ENCODE results near the gene PCBP3. TPM values are rescaled to one million over a fixed set of nuclear protein-coding genes. Genes with fewer than 3 reads are reported as not detected.
A peak's percentile ranks its signal among the peaks of the same experiment; 100 is the strongest.

PCBP3 gene
- total and polyA plus RNA-seq, 5 experiments from 2014 or later: 0.47 to 2.3 (median 0.95) TPM; not detected in 1

DNA sequence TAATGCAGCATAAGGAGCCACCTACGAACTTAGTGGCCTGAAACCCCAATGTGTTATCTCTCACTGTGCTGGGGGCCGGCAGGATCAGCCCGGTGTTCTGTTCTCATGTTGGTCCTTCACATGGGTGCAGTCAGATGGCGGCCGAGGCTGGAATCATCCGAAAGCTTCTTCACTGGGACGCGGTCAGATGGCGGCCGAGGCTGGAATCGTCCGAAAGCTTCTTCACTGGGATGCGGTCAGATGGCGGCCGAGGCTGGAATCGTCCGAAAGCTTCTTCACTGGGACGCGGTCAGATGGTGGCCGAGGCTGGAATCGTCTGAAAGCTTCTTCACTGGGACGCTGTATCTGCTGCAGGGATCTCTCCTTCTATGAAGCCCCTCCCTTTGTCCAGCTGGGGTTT, 12.6 kb upstream of the PCBP3 start:
- POLR2A ChIA-PET: no interaction called here
- Mint-ChIP-seq H3K9me3 (no peaks in the 10 kb centered on the region), H3K4me3 (no peak overlapping the region), H3K4me1 (peaks cover 4 to 23% (median 9%) of the 10 kb centered on the region in 4 donors), H3K36me3 (no peaks in the 10 kb centered on the region), H3K27me3 (peaks cover 0 to 4% (median 2%) of the 10 kb centered on the region in 5 donors), H3K27ac (no peak overlapping the region)
- DNase-seq: no peak
- no peak for ATAC-seq

DNA sequence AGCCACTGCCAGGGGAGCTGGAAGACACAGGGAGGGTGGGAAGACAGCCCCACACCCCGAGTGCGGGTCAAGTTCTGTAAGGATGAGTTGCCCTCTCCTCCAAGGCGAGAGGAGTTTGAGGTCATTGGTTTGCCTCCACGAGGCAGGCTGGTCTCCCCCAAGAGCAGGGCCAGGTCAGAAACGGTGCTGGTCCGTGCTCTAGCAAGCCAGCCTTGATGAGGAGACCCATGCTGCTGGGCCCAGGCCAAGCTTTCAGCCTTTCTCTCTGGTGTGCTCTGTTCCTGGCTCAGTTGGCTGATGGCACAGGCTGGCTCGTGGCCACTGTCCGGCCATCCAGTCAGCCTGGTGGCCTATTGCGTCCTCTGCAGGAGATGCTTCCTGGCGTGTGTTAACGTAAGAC, 12.0 kb upstream of the PCBP3 start:
- Mint-ChIP-seq H3K4me1 (peaks cover 4 to 23% (median 9%) of the 10 kb centered on the region in 4 donors), H3K27me3 (peaks cover 0 to 4% (median 2%) of the 10 kb centered on the region in 5 donors), H3K27ac (no peak overlapping the region), H3K36me3 (no peaks in the 10 kb centered on the region), H3K9me3 (no peaks in the 10 kb centered on the region), H3K4me3 (no peak overlapping the region)
- no peak for DNase-seq
- POLR2A ChIA-PET: no interaction called here
- ATAC-seq: no peak

DNA sequence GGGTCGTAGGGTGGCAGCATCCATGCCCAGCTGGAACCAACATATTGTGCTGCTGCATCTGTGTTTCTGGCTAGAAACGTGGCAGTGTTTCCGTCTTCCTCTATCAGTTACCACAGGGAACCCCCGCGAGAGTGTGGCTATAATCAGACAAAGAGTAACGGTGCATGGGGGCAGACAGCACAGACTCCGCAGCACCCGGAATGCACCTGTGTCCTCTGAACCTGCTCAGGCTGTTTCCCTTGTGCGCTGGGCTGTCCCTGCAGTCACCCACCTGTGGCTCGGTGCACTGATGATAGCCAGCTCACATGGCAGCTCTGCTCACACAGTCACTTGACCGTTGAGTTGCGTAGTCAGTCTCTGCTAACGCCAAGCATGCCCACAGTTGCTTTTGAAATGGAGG, 11.4 kb upstream of the PCBP3 start:
- Mint-ChIP-seq H3K36me3 (no peaks in the 10 kb centered on the region), H3K4me1 (peaks cover 4 to 23% (median 9%) of the 10 kb centered on the region in 4 donors), H3K9me3 (no peaks in the 10 kb centered on the region), H3K27me3 (peaks cover 0 to 4% (median 2%) of the 10 kb centered on the region in 5 donors), H3K4me3 (peak overlapping the region in 4 of 10 donors; percentile 4 to 46 (median 26)), H3K27ac (peak overlapping the region in 4 of 10 donors; percentile 0 to 73 (median 62))
- POLR2A ChIA-PET: no interaction called here
- ATAC-seq (peak; percentile 46 to 81), DNase-seq (no peak)

DNA sequence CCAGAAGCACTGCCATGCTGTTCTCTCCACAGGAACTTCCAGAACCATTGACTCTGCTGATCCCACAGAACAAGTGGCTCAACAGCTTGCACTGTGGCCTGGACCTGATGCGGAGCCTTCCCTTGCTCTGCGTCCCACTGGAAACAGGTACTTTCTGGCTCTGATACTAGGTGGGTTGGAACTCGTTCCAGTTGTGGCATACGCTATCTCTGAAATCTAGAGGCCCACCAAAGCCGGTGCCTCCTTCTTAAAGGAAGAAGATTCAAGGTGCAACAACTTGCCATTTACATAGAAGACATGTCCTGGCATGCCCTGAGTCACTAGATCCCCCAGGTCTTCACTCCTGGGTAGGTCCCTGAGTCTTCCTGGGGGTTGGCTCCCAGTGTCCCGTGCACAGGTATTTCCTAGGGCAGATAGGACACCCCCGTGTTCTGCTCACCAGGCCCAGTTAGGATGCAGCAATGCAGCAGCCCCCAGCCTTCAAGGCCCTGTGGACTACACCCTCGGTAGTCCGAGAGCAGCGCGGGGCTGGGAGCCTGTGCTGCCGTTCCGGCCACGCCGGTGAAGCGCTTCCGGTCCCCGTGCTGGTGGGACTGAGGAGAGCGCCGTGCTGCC, 10.8 kb upstream of the PCBP3 start:
- DNase-seq (no peak), ATAC-seq (no peak)
- H3K36me3 Mint-ChIP-seq: no peaks in the 10 kb centered on the region
- no peak overlapping the region for H3K4me3 Mint-ChIP-seq
- H3K9me3 Mint-ChIP-seq: no peaks in the 10 kb centered on the region
- POLR2A ChIA-PET: no interaction called here
- peaks cover 4 to 23% (median 9%) of the 10 kb centered on the region in 4 donors for H3K4me1 Mint-ChIP-seq
- H3K27ac Mint-ChIP-seq: peak overlapping the region in 2 of 10 donors; percentile 71 to 73
- peaks cover 0 to 4% (median 2%) of the 10 kb centered on the region in 5 donors for H3K27me3 Mint-ChIP-seq

DNA sequence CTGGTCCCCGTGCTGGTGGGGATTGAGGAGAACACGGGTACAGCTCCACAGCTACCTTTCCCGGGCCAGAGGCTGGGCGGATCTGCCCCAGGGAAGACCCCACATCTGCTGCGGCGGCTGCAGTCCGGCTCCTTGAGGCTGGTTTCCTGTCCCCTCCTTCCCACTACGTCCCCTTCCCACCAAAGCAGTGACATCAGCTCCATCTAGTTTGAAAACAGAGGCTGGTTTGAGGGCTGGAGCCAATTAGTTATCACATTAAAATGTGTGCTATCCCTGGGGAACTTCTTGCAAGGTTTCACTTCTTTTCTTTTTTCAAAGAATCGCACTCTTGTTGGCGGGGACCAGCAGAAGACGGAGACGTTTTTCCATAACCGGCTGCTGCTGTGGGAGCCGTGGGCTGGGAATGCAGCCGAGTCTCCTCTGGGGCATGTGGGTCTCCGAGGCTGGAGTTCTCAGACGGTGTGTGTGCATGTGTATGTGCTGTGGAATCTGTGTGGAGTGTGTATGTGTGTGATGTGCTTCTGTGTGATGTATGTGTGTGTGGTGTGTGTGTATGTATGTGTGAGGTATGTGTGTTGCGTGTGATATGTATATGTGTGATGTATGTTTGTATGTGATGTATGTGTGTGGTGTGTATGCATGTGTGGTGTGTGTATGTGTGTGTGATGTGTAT, 8.9 kb upstream of the PCBP3 start:
- no peaks in the 10 kb centered on the region for H3K36me3 Mint-ChIP-seq
- no peak for ATAC-seq
- peaks cover 4 to 20% (median 13%) of the 10 kb centered on the region in 4 donors for H3K4me1 Mint-ChIP-seq
- no peak overlapping the region for H3K4me3 Mint-ChIP-seq
- no peaks in the 10 kb centered on the region for H3K9me3 Mint-ChIP-seq
- no peaks in the 10 kb centered on the region for H3K27me3 Mint-ChIP-seq
- POLR2A ChIA-PET: no interaction called here
- DNase-seq: no peak
- H3K27ac Mint-ChIP-seq: no peak overlapping the region

DNA sequence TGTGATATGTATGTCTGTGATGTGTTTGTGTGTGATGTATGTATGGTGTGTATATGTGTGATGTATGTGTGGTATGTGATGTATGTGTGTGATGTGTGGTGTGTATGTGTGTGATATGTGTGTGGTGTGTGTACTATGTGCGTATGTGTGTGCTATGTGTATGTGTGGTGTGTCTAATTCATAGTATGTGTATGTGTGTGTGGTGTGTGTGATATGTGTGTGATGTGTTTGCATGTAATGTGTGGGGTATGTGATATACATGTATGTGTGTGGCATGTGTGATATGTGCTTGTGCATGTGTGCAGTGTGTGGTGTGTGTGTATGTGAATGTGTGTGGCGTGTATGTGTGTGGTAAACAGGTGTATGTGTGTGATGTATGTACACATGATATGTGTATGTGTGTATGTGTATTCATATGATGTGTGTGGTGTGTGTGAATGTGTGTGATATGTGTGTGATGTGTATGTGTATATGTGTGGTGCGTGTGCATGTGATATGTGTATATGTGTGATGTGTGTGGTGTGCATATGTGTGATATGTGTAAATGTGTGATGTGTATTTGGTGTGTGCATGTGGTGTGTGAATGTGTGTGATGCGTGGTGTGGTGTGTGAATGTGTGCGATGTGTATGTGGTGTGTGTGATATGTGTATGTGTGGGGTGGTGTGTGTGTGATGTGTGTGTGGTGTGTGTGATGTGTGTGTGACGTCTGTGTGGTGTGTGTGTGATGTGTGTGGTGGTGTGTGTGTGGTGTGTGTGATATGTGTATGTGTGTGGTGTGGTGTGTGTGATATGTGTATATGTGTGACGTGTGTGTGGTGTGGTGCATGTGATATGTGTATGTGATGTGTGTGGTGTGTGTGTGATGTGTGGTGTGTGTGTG, 8.0 kb upstream of the PCBP3 start:
- POLR2A ChIA-PET: no interaction called here
- peaks cover 4 to 28% (median 21%) of the 10 kb centered on the region in 4 donors for H3K4me1 Mint-ChIP-seq
- no peak for ATAC-seq
- no peaks in the 10 kb centered on the region for H3K36me3 Mint-ChIP-seq
- no peak overlapping the region for H3K27ac Mint-ChIP-seq
- H3K9me3 Mint-ChIP-seq: no peaks in the 10 kb centered on the region
- H3K27me3 Mint-ChIP-seq: no peaks in the 10 kb centered on the region
- DNase-seq: no peak
- no peak overlapping the region for H3K4me3 Mint-ChIP-seq

DNA sequence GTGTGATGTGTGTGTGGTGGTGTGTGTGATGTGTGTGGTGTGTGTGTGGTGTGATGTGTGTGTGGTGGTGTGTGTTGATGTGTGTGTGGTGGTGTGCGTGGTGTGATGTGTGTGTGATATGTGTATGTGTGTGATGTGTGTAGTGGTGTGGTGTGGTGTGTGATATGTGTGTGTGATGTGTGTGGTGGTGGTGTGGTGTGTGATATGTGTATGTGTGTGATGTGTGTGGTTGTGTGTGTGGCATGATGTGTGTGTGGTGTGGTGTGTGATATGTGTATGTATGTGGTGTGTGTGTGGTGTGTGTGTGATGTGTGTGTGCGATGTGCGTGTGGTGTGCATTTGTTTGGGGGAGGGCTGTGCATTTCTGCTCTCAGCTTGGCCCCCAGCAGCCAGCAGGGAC, 7.1 kb upstream of the PCBP3 start:
- no peak overlapping the region for H3K4me3 Mint-ChIP-seq
- peaks cover 0 to under 1% (median 0%) of the 10 kb centered on the region in 5 donors for H3K27me3 Mint-ChIP-seq
- no peaks in the 10 kb centered on the region for H3K9me3 Mint-ChIP-seq
- H3K27ac Mint-ChIP-seq: no peak overlapping the region
- no peak for ATAC-seq
- POLR2A ChIA-PET: interaction anchor here (0.6 kb wide), 1 partner anchor 197 kb away, joined by 3 read pairs; no protein-coding TSS in a partner anchor
- DNase-seq: no peak
- H3K36me3 Mint-ChIP-seq: no peaks in the 10 kb centered on the region
- H3K4me1 Mint-ChIP-seq: peaks cover 4 to 32% (median 26%) of the 10 kb centered on the region in 4 donors

DNA sequence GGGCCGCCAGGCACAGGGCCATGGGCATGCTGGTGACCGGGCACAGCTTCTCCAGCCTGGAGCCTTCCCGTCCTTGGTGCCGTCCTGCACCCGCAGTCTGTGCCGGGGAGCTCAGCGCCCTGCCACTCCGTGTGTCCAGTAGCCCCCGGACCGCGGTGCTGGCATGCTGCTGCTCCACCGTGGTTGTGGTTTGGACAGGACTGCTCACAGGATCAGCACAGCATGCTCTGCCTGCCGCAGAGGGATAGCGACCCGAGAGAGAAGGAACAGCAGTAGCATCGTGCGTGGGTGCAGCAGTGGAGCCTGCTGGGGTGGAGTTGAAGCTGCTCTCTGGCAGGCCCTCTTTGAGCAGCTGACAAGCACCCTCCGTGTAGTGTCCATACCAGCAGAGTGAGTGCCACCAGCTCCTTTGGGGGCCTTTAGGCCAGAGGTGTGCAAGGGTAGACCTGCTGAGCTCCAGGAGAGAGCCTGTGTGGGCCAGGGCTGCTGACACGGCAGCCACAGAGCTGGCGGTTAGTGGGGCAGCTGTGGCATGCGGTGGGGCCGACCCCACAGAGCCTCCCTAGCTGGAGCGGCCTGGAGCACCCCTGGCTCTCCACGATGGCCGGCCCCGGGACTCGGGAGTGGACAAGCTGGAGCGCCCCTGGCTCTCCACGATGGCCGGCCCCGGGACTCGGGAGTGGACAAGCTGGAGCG, 6.4 kb upstream of the PCBP3 start:
- POLR2A ChIA-PET: interaction anchor here (0.6 kb wide), 1 partner anchor 196 kb away, joined by 3 read pairs; no protein-coding TSS in a partner anchor
- no peaks in the 10 kb centered on the region for H3K9me3 Mint-ChIP-seq
- no peak overlapping the region for H3K4me3 Mint-ChIP-seq
- H3K4me1 Mint-ChIP-seq: peaks cover under 1 to 31% (median 23%) of the 10 kb centered on the region in 4 donors
- no peak overlapping the region for H3K27ac Mint-ChIP-seq
- no peak for ATAC-seq
- no peaks in the 10 kb centered on the region for H3K36me3 Mint-ChIP-seq
- DNase-seq: no peak
- peaks cover 0 to 3% (median 0%) of the 10 kb centered on the region in 5 donors for H3K27me3 Mint-ChIP-seq

DNA sequence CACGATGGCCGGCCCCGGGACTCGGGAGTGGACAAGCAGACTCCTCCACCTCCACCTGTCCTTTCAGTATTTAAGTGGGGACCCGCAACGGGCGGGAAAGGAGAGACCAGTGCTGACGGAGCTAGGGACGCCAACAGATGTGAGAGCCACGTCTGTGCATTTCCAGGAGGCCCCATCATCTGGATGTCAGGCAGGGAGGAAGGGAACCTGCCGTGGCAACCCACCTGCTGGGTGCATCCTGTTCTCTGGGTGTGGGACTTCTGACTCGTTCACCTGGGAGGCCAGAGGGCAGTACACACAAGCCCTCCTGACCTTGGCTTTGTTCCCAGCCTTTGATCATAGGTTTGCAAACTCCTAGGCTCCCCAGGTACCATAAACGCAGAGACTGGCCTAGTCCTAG, 5.6 kb upstream of the PCBP3 start:
- peaks cover 0 to 3% (median 0%) of the 10 kb centered on the region in 5 donors for H3K27me3 Mint-ChIP-seq
- no peak overlapping the region for H3K4me3 Mint-ChIP-seq
- no peak overlapping the region for H3K27ac Mint-ChIP-seq

DNA sequence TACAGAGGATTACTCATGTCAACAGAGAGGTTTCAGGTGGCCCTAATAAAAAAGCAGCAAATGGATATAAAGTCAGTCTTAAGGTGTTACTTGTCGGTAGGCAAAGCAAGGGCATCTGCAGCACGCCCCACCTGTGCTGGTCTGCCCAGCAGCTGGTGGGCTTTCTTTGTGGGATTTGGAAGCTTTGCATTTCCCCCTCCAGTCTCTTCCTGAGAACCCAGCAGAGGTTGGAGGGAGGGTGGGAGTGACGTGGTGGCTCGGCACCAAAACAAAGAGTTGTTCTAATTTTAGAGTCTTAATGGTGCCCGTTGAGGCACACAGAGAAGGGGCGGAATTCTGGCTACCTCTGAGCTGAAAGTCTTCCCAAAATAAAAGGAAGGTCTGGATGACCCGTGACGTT, 4.8 kb upstream of the PCBP3 start:
- DNase-seq (no peak), ATAC-seq (no peak)
- Mint-ChIP-seq H3K4me3 (peak overlapping the region in 1 of 10 donors; percentile 35), H3K36me3 (no peaks in the 10 kb centered on the region), H3K27ac (peak overlapping the region in 3 of 10 donors; percentile 18 to 81 (median 44)), H3K4me1 (peaks cover 0 to 24% (median 18%) of the 10 kb centered on the region in 4 donors), H3K9me3 (no peaks in the 10 kb centered on the region), H3K27me3 (peaks cover 0 to 3% (median 0%) of the 10 kb centered on the region in 5 donors)
- POLR2A ChIA-PET: no interaction called here

More for the DNA sequence above, 5.6 kb upstream of the PCBP3 start:
- Mint-ChIP-seq H3K36me3 (no peaks in the 10 kb centered on the region), H3K4me1 (peaks cover 0 to 24% (median 18%) of the 10 kb centered on the region in 4 donors), H3K9me3 (no peaks in the 10 kb centered on the region)
- ATAC-seq (no peak), DNase-seq (no peak)
- POLR2A ChIA-PET: no interaction called here

DNA sequence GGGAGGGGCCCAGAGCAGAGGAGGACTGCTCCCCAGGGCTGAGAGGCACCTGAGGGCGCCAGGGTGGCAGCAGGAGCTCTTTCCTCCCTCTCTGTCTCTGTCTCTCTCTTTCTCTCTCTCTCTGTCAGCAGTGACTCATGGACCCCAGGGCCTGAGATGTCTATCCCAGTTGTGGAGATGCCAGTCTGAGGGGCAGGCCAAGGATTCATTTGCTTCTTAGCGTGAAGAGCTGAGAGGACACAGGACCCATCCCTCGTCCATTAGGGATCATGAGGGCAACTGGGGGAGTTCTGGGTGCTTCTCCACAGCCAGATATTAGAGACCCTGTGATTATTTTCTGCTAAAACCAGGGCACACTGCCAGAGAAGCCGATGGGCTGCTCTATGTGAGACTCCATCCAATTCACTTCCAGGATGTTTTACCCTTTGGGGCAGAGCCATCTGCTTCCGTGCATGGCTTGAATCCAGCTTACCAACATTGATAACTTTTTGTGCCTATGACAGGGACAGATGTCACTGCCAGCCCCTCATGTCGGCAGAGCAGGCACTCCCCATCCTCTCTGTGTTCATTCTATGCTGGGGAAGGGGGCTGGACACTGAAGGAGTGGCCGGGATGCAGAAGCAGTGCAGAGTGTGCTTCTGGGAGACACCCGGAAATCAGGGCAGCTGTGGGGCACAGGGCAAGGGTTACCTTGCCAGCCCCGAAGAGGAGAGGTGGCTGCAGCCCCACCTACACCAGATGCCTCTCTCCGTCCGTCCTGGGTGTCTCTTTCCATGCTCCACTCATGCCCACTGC, 4.1 kb upstream of the PCBP3 start:
- no peak for ATAC-seq
- H3K4me1 Mint-ChIP-seq: peaks cover 0 to 26% (median 20%) of the 10 kb centered on the region in 4 donors
- H3K4me3 Mint-ChIP-seq: peak overlapping the region in 1 of 10 donors; percentile 35
- DNase-seq: no peak
- peak overlapping the region in 2 of 10 donors; percentile 44 to 81 for H3K27ac Mint-ChIP-seq
- no peaks in the 10 kb centered on the region for H3K9me3 Mint-ChIP-seq
- H3K36me3 Mint-ChIP-seq: no peaks in the 10 kb centered on the region
- H3K27me3 Mint-ChIP-seq: peaks cover 0 to 4% (median 1%) of the 10 kb centered on the region in 5 donors
- POLR2A ChIA-PET: no interaction called here

All from naive thymus-derived CD8-positive, alpha-beta T cell (primary cell).